Neuronal stem cell (in vitro differentiated cells): ENCODE results near the gene EPHA7.

Experiments
- DNase-seq: peaks from one replicate; pipeline ENCODE4 v3.0.0-alpha.2; 2013; ENCODE audit warnings: low spot score
- H2AFZ ChIP-seq: one replicate; pipeline ENCODE4 v1.6.1; 2013; ENCODE audit warnings: mild to moderate bottlenecking, low read length, inconsistent platforms
- H2AK5ac ChIP-seq: 2 replicates; pipeline ENCODE4 v1.6.1; 2013; ENCODE audit warnings: low read depth, mild to moderate bottlenecking, inconsistent platforms, low read length, moderate library complexity, mixed read lengths
- H2BK120ac ChIP-seq: 2 replicates; pipeline ENCODE4 v1.6.1; 2013; ENCODE audit warnings: low read depth, mild to moderate bottlenecking, inconsistent platforms, low read length, moderate library complexity, mixed read lengths
- H2BK12ac ChIP-seq: one replicate; pipeline ENCODE4 v1.6.1; 2013; ENCODE audit warnings: low read length, inconsistent platforms
- H2BK15ac ChIP-seq: 2 replicates; pipeline ENCODE4 v1.6.1; 2013; ENCODE audit warnings: mild to moderate bottlenecking, low read length, inconsistent platforms, mixed read lengths
- H2BK5ac ChIP-seq: one replicate; pipeline ENCODE4 v1.6.1; 2013; ENCODE audit warnings: inconsistent platforms, mild to moderate bottlenecking, low read length, moderate library complexity
- H3K14ac ChIP-seq: one replicate; pipeline ENCODE4 v1.6.1; 2013; ENCODE audit warnings: low read length, inconsistent platforms
- H3K18ac ChIP-seq: 2 replicates; pipeline ENCODE4 v1.6.1; 2013; ENCODE audit warnings: low read length, inconsistent platforms
- H3K23ac ChIP-seq: 2 replicates; pipeline ENCODE4 v1.6.1; 2013; ENCODE audit warnings: low read depth, mild to moderate bottlenecking, mixed read lengths, low read length, inconsistent platforms; ENCODE audit not compliant: poor library complexity
- H3K27ac ChIP-seq: replicated peaks from 3 replicates; pipeline ENCODE4 v1.5.1; 2013; ENCODE audit warnings: low read length, inconsistent platforms
- H3K27me3 ChIP-seq, 3 experiments: 2 replicates each; pipeline ENCODE4 v1.6.1; 2013; ENCODE audit warnings: low read length in 3 of 3, mild to moderate bottlenecking in 2 of 3, inconsistent platforms in 1 of 3, low read depth in 1 of 3, mixed read lengths in 1 of 3, moderate library complexity in 1 of 3; ENCODE audit not compliant: control insufficient read depth in 3 of 3, insufficient read depth in 3 of 3
- H3K36me3 ChIP-seq, 2 donors: replicated peaks in 1 of 2; 2 replicates each; pipeline ENCODE4 v1.6.1; 2013; ENCODE audit warnings: low read length in 2 of 2; ENCODE audit not compliant: control insufficient read depth in 2 of 2, insufficient read depth in 2 of 2
- H3K4ac ChIP-seq: 2 replicates; pipeline ENCODE4 v1.6.1; 2013; ENCODE audit warnings: inconsistent platforms, mild to moderate bottlenecking, low read length, moderate library complexity
- H3K4me1 ChIP-seq, 2 donors: 1 replicate in 1 of 2; 2 replicates in 1 of 2; pipeline ENCODE4 v1.6.1; 2013; ENCODE audit warnings: low read length in 2 of 2, low read depth in 1 of 2; ENCODE audit not compliant: control insufficient read depth in 2 of 2, insufficient read depth in 1 of 2
- H3K4me2 ChIP-seq: one replicate; pipeline ENCODE4 v1.6.1; 2013; ENCODE audit warnings: mild to moderate bottlenecking, low read length, inconsistent platforms; ENCODE audit not compliant: insufficient read depth, poor library complexity, severe bottlenecking
- H3K4me3 ChIP-seq, 2 donors: 2 replicates each; pipeline ENCODE4 v1.5.1; 2013; ENCODE audit warnings: low read length in 2 of 2, mild to moderate bottlenecking in 2 of 2, inconsistent platforms in 1 of 2, moderate library complexity in 1 of 2
- H3K79me1 ChIP-seq: one replicate; pipeline ENCODE4 v1.6.1; 2013; ENCODE audit warnings: low read depth, mild to moderate bottlenecking, inconsistent platforms, low read length, moderate library complexity
- H3K9ac ChIP-seq: one replicate; pipeline ENCODE4 v1.6.1; 2013; ENCODE audit warnings: mild to moderate bottlenecking, low read depth, low read length, inconsistent platforms; ENCODE audit not compliant: poor library complexity
- H3K9me3 ChIP-seq, 2 donors: replicated peaks in 1 of 2; 2 replicates each; pipeline versions ENCODE3 to v1.6.1; 2013; ENCODE audit warnings: low read length in 2 of 2, mild to moderate bottlenecking in 2 of 2, inconsistent platforms in 1 of 2, low read depth in 1 of 2, mixed read lengths in 1 of 2, moderate library complexity in 1 of 2; ENCODE audit not compliant: control insufficient read depth in 2 of 2, insufficient read depth in 1 of 2
- H4K8ac ChIP-seq: one replicate; pipeline ENCODE4 v1.6.1; 2013; ENCODE audit warnings: low read depth, mild to moderate bottlenecking, inconsistent platforms, low read length, moderate library complexity
- H4K91ac ChIP-seq: one replicate; pipeline ENCODE4 v1.6.1; 2013; ENCODE audit warnings: low read length, low read depth, mild to moderate bottlenecking, inconsistent platforms; ENCODE audit not compliant: poor library complexity
- WGBS, 2 donors: extraction: QIAGEN DNeasy Blood & Tissue Kit; methylation state at CpG; one replicate each; pipeline ENCODE4 v1.1.7; 2013; ENCODE audit warnings: missing lambda C conversion rate in 2 of 2, mixed read lengths in 1 of 2; ENCODE audit not compliant: insufficient read length in 2 of 2, insufficient replicate concordance in 1 of 2; ENCODE audit errors: extremely low coverage in 2 of 2; 5-methylcytosine and 5-hydroxymethylcytosine counted together

The EPHA7 gene

GRCh38 chr6:93209358-93209757, 210.0 kb downstream of the EPHA7 start:
- peaks cover 0 to 3% of the 10 kb centered on the region in 2 donors for H3K9me3 ChIP-seq
- H2BK120ac ChIP-seq: no peak overlapping the region
- DNase-seq: no peak
- no peaks in the 10 kb centered on the region for H3K79me1 ChIP-seq
- H4K91ac ChIP-seq: no peak overlapping the region
- no peaks in the 10 kb centered on the region for H3K27me3 ChIP-seq
- H2AFZ ChIP-seq: no peak overlapping the region
- H3K4me1 ChIP-seq: peaks cover 0 to 6% of the 10 kb centered on the region in 2 donors
- no peak overlapping the region for H3K27ac ChIP-seq
- no peaks in the 10 kb centered on the region for H3K36me3 ChIP-seq
- H2BK5ac ChIP-seq: no peak overlapping the region
- H3K23ac ChIP-seq: no peak overlapping the region
- no peak overlapping the region for H3K14ac ChIP-seq
- no peak overlapping the region for H4K8ac ChIP-seq
- H2BK12ac ChIP-seq: no peak overlapping the region
- no CpG with 5 or more reads among the region's 4 CpGs for WGBS, 2 donors
- no peak overlapping the region for H3K4me3 ChIP-seq
- H3K18ac ChIP-seq: no peak overlapping the region
- no peak overlapping the region for H3K4me2 ChIP-seq
- H3K9ac ChIP-seq: no peak overlapping the region
- no peak overlapping the region for H3K4ac ChIP-seq
- no peak overlapping the region for H2AK5ac ChIP-seq
- no peak overlapping the region for H2BK15ac ChIP-seq

GRCh38 chr6:93196406-93196970, 222.9 kb downstream of the EPHA7 start:
- Histone ChIP-seq H3K14ac (no peak overlapping the region), H3K79me1 (no peaks in the 10 kb centered on the region), H2BK5ac (no peak overlapping the region), H2BK12ac (no peak overlapping the region), H3K9ac (no peak overlapping the region), H3K4ac (no peak overlapping the region), H3K23ac (no peak overlapping the region), H2AK5ac (no peak overlapping the region), H3K4me3 (no peak overlapping the region), H3K4me1 (no peaks in the 10 kb centered on the region), H3K9me3 (no peaks in the 10 kb centered on the region), H3K27ac (no peak overlapping the region), H4K91ac (no peak overlapping the region), H3K4me2 (no peak overlapping the region), H3K36me3 (no peaks in the 10 kb centered on the region), H3K27me3 (no peaks in the 10 kb centered on the region), H2AFZ (no peak overlapping the region), H3K18ac (no peak overlapping the region), H2BK120ac (no peak overlapping the region), H4K8ac (no peak overlapping the region), H2BK15ac (no peak overlapping the region)
- WGBS, 2 donors: no CpG with 5 or more reads among the region's 1 CpG
- no peak for DNase-seq

GRCh38 chr6:93194480-93194879, 224.9 kb downstream of the EPHA7 start:
- H3K36me3 ChIP-seq: no peaks in the 10 kb centered on the region
- no peaks in the 10 kb centered on the region for H3K27me3 ChIP-seq
- no peak overlapping the region for H2AK5ac ChIP-seq
- H3K4ac ChIP-seq: no peak overlapping the region
- H3K79me1 ChIP-seq: no peaks in the 10 kb centered on the region
- H3K23ac ChIP-seq: no peak overlapping the region
- H3K9me3 ChIP-seq: no peaks in the 10 kb centered on the region
- no peak for DNase-seq
- H3K4me1 ChIP-seq: no peaks in the 10 kb centered on the region
- no peak overlapping the region for H4K91ac ChIP-seq
- H2BK15ac ChIP-seq: no peak overlapping the region
- no peak overlapping the region for H3K18ac ChIP-seq
- H3K4me3 ChIP-seq: no peak overlapping the region
- no peak overlapping the region for H4K8ac ChIP-seq
- H2AFZ ChIP-seq: no peak overlapping the region
- H3K4me2 ChIP-seq: no peak overlapping the region
- H3K27ac ChIP-seq: no peak overlapping the region
- no peak overlapping the region for H2BK12ac ChIP-seq
- no peak overlapping the region for H3K9ac ChIP-seq
- H2BK5ac ChIP-seq: no peak overlapping the region
- no peak overlapping the region for H2BK120ac ChIP-seq
- H3K14ac ChIP-seq: no peak overlapping the region

GRCh38 chr6:93193868-93194267, 225.5 kb downstream of the EPHA7 start:
- no peak overlapping the region for H3K4me2 ChIP-seq
- no peaks in the 10 kb centered on the region for H3K4me1 ChIP-seq
- no peak overlapping the region for H4K91ac ChIP-seq
- H3K79me1 ChIP-seq: no peaks in the 10 kb centered on the region
- no peak overlapping the region for H2BK120ac ChIP-seq
- no peak overlapping the region for H3K9ac ChIP-seq
- H3K14ac ChIP-seq: no peak overlapping the region
- no peak overlapping the region for H2AK5ac ChIP-seq
- H3K27me3 ChIP-seq: no peaks in the 10 kb centered on the region
- no peak overlapping the region for H2BK15ac ChIP-seq
- DNase-seq: no peak
- H2BK5ac ChIP-seq: no peak overlapping the region
- no CpG with 5 or more reads among the region's 2 CpGs for WGBS, 2 donors
- no peak overlapping the region for H4K8ac ChIP-seq
- H2BK12ac ChIP-seq: no peak overlapping the region
- no peaks in the 10 kb centered on the region for H3K36me3 ChIP-seq
- no peak overlapping the region for H3K18ac ChIP-seq
- H3K4ac ChIP-seq: no peak overlapping the region
- no peak overlapping the region for H3K4me3 ChIP-seq
- H3K9me3 ChIP-seq: no peaks in the 10 kb centered on the region
- H3K27ac ChIP-seq: no peak overlapping the region
- no peak overlapping the region for H2AFZ ChIP-seq
- H3K23ac ChIP-seq: no peak overlapping the region
